Bronchial epithelial cell (primary cell): ENCODE data around the gene PTRH1. TPM values are rescaled to one million over a fixed set of nuclear protein-coding genes. Genes with fewer than 3 reads are reported as not detected.
A peak's percentile ranks its signal among the peaks of the same experiment; 100 is the strongest.

Experiments
- DNase-seq: peaks from one replicate; pipeline ENCODE4 v3.0.0-alpha.2; 2010; ENCODE audit warnings: low read depth
- FAIRE-seq: peaks from 2 replicates; lab custom pipeline; 2011; peaks lifted over from hg19 to GRCh38; lab: Jason Lieb, UNC
- H3K27me3 ChIP-seq: 2 replicates; pipeline ENCODE4 v1.5.1; 2011; ENCODE audit warnings: low read length; ENCODE audit not compliant: control insufficient read depth, insufficient read depth
- H3K36me3 ChIP-seq: 2 replicates; pipeline ENCODE4 v1.5.1; 2011; ENCODE audit warnings: low read length; ENCODE audit not compliant: control insufficient read depth, insufficient read depth
- H3K4me3 ChIP-seq: 2 replicates; pipeline ENCODE4 v1.5.1; 2011; ENCODE audit warnings: mild to moderate bottlenecking, low read depth, low read length, control low read depth
- total RNA-seq: library from RNA; depleted of rRNA; stranded (reverse); fragments of >200 nt; gene quantifications from 2 replicates; pipeline ENCODE4 v1.2.1, GENCODE V29; 2014
- TF ChIP-seq, protein P1 (sequence below): IDR thresholded peaks from 2 replicates; pipeline ENCODE4 v1.5.1; 2011; ENCODE audit warnings: mild to moderate bottlenecking, moderate library complexity, low read length, control low read depth, inconsistent platforms; ENCODE audit not compliant: insufficient read depth, severe bottlenecking

The PTRH1 gene
- total RNA-seq, 1 donor from 2014 or later: 26.6 TPM

- DNase-seq: no peak
Observed at GRCh38 chr9:127682351-127683136, 32.9 kb downstream of the PTRH1 start.

DNA sequence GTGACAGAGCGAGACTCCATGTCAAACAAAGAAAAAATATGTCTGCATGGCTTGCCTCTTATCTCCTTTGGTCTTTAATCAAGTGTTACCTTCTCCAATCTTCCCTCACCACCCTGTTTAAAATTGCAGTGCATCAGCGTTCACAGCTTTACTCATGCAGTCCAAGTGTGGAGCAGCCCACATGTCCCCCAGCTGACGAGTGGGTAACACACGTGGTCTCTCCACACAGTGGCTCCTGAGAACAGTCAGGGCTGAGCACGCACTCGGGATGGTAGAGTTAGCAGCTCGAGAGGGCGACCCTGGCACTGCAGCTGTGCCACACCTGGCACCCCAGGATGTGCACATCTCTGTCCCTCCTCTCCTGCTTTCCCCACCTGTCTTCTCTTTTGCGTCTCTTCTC, 34.6 kb downstream of the PTRH1 start:
- Histone ChIP-seq H3K27me3 (no peaks in the 10 kb centered on the region), H3K36me3 (peaks cover 14% of the 10 kb centered on the region), H3K4me3 (no peak overlapping the region)
- TF ChIP-seq, protein P1, sequence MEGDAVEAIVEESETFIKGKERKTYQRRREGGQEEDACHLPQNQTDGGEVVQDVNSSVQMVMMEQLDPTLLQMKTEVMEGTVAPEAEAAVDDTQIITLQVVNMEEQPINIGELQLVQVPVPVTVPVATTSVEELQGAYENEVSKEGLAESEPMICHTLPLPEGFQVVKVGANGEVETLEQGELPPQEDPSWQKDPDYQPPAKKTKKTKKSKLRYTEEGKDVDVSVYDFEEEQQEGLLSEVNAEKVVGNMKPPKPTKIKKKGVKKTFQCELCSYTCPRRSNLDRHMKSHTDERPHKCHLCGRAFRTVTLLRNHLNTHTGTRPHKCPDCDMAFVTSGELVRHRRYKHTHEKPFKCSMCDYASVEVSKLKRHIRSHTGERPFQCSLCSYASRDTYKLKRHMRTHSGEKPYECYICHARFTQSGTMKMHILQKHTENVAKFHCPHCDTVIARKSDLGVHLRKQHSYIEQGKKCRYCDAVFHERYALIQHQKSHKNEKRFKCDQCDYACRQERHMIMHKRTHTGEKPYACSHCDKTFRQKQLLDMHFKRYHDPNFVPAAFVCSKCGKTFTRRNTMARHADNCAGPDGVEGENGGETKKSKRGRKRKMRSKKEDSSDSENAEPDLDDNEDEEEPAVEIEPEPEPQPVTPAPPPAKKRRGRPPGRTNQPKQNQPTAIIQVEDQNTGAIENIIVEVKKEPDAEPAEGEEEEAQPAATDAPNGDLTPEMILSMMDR: no peak
- FAIRE-seq: no peak
- no peak for DNase-seq

More at GRCh38 chr9:127682351-127683136, 32.9 kb downstream of the PTRH1 start:
- FAIRE-seq: peak; percentile 85
- no peak overlapping the region for H3K4me3 ChIP-seq
- peaks cover 12% of the 10 kb centered on the region for H3K36me3 ChIP-seq
- no peaks in the 10 kb centered on the region for H3K27me3 ChIP-seq
- TF ChIP-seq, protein P1: no peak

DNA sequence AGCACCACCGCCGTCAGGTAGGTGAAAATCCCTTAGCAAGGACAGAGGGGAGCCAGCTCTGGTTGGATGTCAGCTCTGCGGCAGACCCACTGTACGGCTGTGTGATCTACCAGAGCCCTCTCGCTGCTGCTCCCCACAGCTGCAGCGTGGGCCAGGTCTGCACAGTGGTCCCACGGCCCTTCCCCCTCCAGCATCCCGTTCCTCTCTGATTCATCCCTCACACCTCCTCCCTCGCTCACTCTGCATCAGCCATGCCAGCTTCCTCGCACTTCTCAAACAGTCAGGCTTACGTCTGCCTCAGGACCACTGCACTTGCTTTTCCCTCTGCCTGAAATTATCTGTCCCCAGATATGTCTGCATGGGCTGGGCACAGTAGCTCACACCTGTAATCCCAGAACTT, 35.2 kb downstream of the PTRH1 start:
- TF ChIP-seq, protein P1: no peak
- DNase-seq (no peak), FAIRE-seq (peak; percentile 88)
- Histone ChIP-seq H3K4me3 (no peak overlapping the region), H3K36me3 (peaks cover 14% of the 10 kb centered on the region), H3K27me3 (no peaks in the 10 kb centered on the region)

- H3K4me3 ChIP-seq: no peak overlapping the region
- FAIRE-seq (no peak), DNase-seq (no peak)
- no peaks in the 10 kb centered on the region for H3K27me3 ChIP-seq
- H3K36me3 ChIP-seq: peaks cover 15% of the 10 kb centered on the region
- TF ChIP-seq, protein P1: no peak
Observed at GRCh38 chr9:127679506-127679905, 36.0 kb downstream of the PTRH1 start.

DNA sequence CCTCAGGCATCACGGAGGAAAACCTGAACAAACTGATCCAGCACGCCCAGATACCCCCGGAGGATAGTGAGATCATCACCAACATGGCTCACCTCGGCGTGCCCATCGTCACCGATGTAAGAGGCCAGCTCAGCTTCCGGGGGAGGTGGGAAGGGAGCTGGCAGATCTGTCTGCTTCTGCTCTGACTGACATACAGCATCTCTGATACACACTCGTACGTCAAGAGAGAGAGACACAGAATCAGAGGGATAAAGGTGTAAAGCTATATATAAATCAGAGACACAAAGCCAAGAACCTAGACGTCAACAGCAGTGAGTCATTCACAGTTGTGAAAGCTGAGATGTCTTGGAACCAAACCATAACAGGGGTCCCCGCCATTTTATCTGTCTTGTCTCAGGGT, 38.8 kb downstream of the PTRH1 start:
- FAIRE-seq (no peak), DNase-seq (no peak)
- Histone ChIP-seq H3K36me3 (peaks cover 12% of the 10 kb centered on the region), H3K4me3 (no peak overlapping the region), H3K27me3 (no peaks in the 10 kb centered on the region)
- TF ChIP-seq, protein P1: no peak

DNA sequence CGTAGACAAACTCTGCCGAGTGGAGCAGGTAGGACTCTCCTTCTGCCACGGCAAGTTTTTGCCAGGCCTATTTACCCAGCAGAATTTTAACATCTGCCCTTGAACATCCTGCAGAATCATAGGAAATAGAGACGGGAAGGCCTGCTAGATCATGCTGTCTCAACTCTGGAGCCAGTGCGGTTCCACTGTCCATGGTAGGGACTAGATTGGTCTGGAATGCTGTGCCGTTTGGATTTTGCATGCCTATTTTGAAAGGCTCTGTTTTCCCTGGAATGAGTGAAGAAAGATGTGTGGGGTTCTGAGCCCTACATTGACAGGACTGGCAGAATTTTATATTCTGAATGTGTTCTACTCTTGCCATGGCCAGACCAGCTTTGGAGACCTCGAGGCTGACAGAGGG, 42.2 kb downstream of the PTRH1 start:
- peaks cover 8% of the 10 kb centered on the region for H3K36me3 ChIP-seq
- H3K4me3 ChIP-seq: no peak overlapping the region
- no peaks in the 10 kb centered on the region for H3K27me3 ChIP-seq
- no peak for DNase-seq
- no peak for FAIRE-seq
- TF ChIP-seq, protein P1: no peak
